ENCODE results near the gene KCNG2. TPM values are rescaled to one million over a fixed set of nuclear protein-coding genes. Genes with fewer than 3 reads are reported as not detected.

KCNG2 gene
- total and polyA plus RNA-seq, 10 of the 15 experiments (the other 5 are each of a cell fraction or from before 2014, with no cell fraction given): 0.20 to 0.23 TPM; not detected in 8

- ChIA-PET SMC1A (ENCODE audit: uncharacterized antibody, unreplicated experiment) (interaction anchor here (1.0 to 1.6 kb wide), 3 partner anchors 14 to 39 kb away, joined by 3 to 5 read pairs (median 3); no protein-coding TSS in a partner anchor), CTCF (no interaction called here), POLR2A (no interaction called here), RAD21 (ENCODE audit: unreplicated experiment) (interaction anchor here (0.7 to 1.1 kb wide), 2 partner anchors 168 to 570 kb away, joined by 3 read pairs; no protein-coding TSS in a partner anchor)
- WGBS (ENCODE audit: insufficient coverage, insufficient replicate concordance, low lambda C conversion rate, missing lambda C conversion rate): 14% methylated on average over 3 of the region's 3 CpGs
- no TSS peak for BruUV-seq (replicated peaks)
- H3K4me1 ChIP-seq (ENCODE audit: control insufficient read depth, insufficient read depth, low read length): peaks cover 35% of the 10 kb centered on the region
- no peak for FAIRE-seq
- intact Hi-C loops (cut with micrococcal nuclease; ENCODE audit: unreplicated experiment) (no loop called here), in situ Hi-C loops (cut with MboI) (no loop called here)
- ATAC-seq: peak; percentile 30
- no peak for DNase-seq (ENCODE audit: low read depth, low spot score)
- no peaks in the 10 kb centered on the region for H4K20me1 ChIP-seq (ENCODE audit: control insufficient read depth, insufficient read depth)
- TF ChIP-seq STAT3 (IDR thresholded peaks at IDR 0.05; ENCODE audit: low read depth, low read length) (no peak), BRCA1 (IDR thresholded peaks at IDR 0.05; ENCODE audit: low read depth, low read length) (no peak), PRDM15 (CRISPR knock-in tag; IDR thresholded peaks at IDR 0.05) (no peak), ZBTB33 (IDR thresholded peaks at IDR 0.05) (no peak), JUNB (IDR thresholded peaks at IDR 0.05) (peak; percentile 22; the same call in 1 of the 2 replicates), SMARCA5 (IDR thresholded peaks at IDR 0.05) (no peak), EZH2 (IDR thresholded peaks at IDR 0.05; ENCODE audit: borderline replicate concordance, control insufficient read depth, low read depth, low read length) (no peak), TCF12 (IDR thresholded peaks at IDR 0.05; ENCODE audit: low read depth, low read length) (no peak), FOXM1 (IDR thresholded peaks at IDR 0.05; ENCODE audit: low read depth, low read length) (peak; percentile 47; the same call in 1 of the 2 replicates), ZBTB11 (CRISPR knock-in tag; IDR thresholded peaks at IDR 0.05) (no peak)
- no peak overlapping the region; the same call in 1 of the 2 replicates for H3K4me3 ChIP-seq
- peak overlapping the region; percentile 57 for H3K4me2 ChIP-seq (ENCODE audit: control insufficient read depth, insufficient read depth)
- no peaks in the 10 kb centered on the region for H3K27me3 ChIP-seq (replicated peaks in 1 of 2; ENCODE audit: control insufficient read depth in 2 of 2, insufficient read depth in 2 of 2, low read length in 1 of 2)
- H3K36me3 ChIP-seq (ENCODE audit: control insufficient read depth in 2 of 2, insufficient read depth in 2 of 2, low read length in 1 of 2): peaks cover 8 to 14% of the 10 kb centered on the region in 2 experiments
- no peak overlapping the region for H3K9ac ChIP-seq (ENCODE audit: control insufficient read depth, insufficient read depth, low read length)
- H3K9me3 ChIP-seq (replicated peaks; ENCODE audit: control insufficient read depth, insufficient read depth, low read length): no peaks in the 10 kb centered on the region
- peak overlapping the region; percentile 52 for H3K27ac ChIP-seq (ENCODE audit: control insufficient read depth, insufficient read depth)
- no peak overlapping the region for H2AFZ ChIP-seq (ENCODE audit: control insufficient read depth, low read depth, low read length)
- H3K79me2 ChIP-seq (ENCODE audit: control insufficient read depth, insufficient read depth, low read length): peaks cover 28% of the 10 kb centered on the region
These were observed 147.0 kb downstream of the KCNG2 start for GRCh38 chr18:79944746-79945117.

Measured in GM12878 (cell line).